ENCODE data around the gene MGARP.

DNA sequence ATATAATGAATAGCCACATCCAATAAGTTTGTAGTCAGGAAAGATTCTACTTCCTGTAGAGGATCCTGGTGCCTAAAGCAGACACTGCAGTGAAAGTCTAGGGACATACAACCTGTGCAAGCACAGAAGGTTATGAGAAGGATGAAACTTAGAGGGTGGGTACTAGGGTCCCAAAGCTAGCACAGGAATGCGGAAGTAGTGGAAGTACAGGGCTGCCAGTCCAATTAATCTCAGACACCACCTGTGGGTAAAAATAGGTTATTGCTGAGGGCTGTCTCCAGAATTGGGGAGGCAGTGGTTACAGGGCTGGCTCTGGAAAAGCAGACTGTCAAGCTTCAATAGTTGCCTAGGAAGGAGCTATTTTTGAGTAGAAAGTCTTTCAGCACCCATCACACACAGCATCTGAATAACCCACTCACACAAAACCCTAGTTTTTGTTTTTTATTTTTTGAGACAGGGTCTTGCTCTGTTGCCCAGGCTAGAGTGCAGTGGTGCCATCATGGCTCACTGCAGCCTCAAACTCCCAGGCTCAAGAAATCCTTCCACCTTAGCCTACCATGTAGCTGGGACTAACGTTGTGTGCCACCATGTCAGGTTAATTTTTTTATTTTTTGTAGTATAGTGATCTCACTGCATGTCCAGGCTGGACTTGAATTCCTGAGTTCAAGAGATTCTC is 52.2 kb downstream of the MGARP start:
- no peak for TF ChIP-seq HDGF (IDR thresholded peaks at IDR 0.05; ENCODE audit: borderline replicate concordance)
- TF ChIP-seq FOXM1 (IDR thresholded peaks at IDR 0.05; ENCODE audit: borderline replicate concordance) = no peak
- TF ChIP-seq NFRKB (IDR thresholded peaks at IDR 0.05) = no peak
- TF ChIP-seq FOXA1 (IDR thresholded peaks at IDR 0.05) = no peak

Data from HEK293T (cell line).